Naive B cell (primary cell): ENCODE results near the gene SH3PXD2A. TPM values are rescaled to one million over a fixed set of nuclear protein-coding genes. Genes with fewer than 3 reads are reported as not detected.

Source experiments
- ATAC-seq, 2 donors: fragments of 150-1000 bp; cut with Tn5 transposase; 2 replicates each; pipeline ENCODE4 v1.10.0; 2021; ENCODE audit warnings: low read depth in 2 of 2, mild to moderate bottlenecking in 2 of 2, moderate library complexity in 2 of 2
- DNase-seq: peaks from one replicate; pipeline ENCODE4 v3.0.0; 2022
- H3K27ac Mint-ChIP-seq, 6 donors: one replicate each; pipeline ENCODE4 v1.8.0; 2020 to 2022; ENCODE audit warnings: mild to moderate bottlenecking in 6 of 6, mixed read lengths in 6 of 6, moderate library complexity in 5 of 6, inconsistent platforms in 2 of 6
- H3K27me3 Mint-ChIP-seq, 3 donors: one replicate each; pipeline ENCODE4 v1.8.0; 2021 to 2022; ENCODE audit warnings: mixed read lengths in 3 of 3, mild to moderate bottlenecking in 1 of 3
- H3K36me3 Mint-ChIP-seq, 2 donors: one replicate each; pipeline ENCODE4 v1.8.0; 2020 to 2022; ENCODE audit warnings: mixed read lengths in 2 of 2, inconsistent platforms in 1 of 2, mild to moderate bottlenecking in 1 of 2
- H3K4me1 Mint-ChIP-seq, 3 donors: one replicate each; pipeline ENCODE4 v1.8.0; 2020 to 2022; ENCODE audit warnings: mixed read lengths in 3 of 3, inconsistent platforms in 1 of 3, mild to moderate bottlenecking in 1 of 3, moderate library complexity in 1 of 3
- H3K4me3 Mint-ChIP-seq, 8 donors: one replicate each; pipeline ENCODE4 v1.8.0; 2020 to 2022; ENCODE audit warnings: mild to moderate bottlenecking in 8 of 8, mixed read lengths in 8 of 8, moderate library complexity in 8 of 8, inconsistent platforms in 2 of 8
- H3K9me3 Mint-ChIP-seq, 7 donors: one replicate each; pipeline ENCODE4 v1.8.0; 2020 to 2022; ENCODE audit warnings: mixed read lengths in 7 of 7, mild to moderate bottlenecking in 5 of 7, inconsistent platforms in 2 of 7, moderate library complexity in 1 of 7
- polyA plus RNA-seq, 6 donors: library from polyadenylated mRNA; unstranded; fragments of 300-500 nt; fragmentation: Illumina TruSeq; gene quantifications; one replicate each; pipeline ENCODE4 v1.2.3, GENCODE V29; 2021; ENCODE audit warnings: low read depth in 6 of 6

The SH3PXD2A gene
- polyA plus RNA-seq, 6 donors from 2014 or later: 0.47 to 1.4 (median 0.72) TPM; not detected in 1

GRCh38 chr10:103558911-103559310 lies 296.5 kb downstream of the SH3PXD2A start:
- peaks cover 19 to 50% (median 30%) of the 10 kb centered on the region in 3 donors for H3K27me3 Mint-ChIP-seq
- H3K36me3 Mint-ChIP-seq: no peaks in the 10 kb centered on the region

DNA sequence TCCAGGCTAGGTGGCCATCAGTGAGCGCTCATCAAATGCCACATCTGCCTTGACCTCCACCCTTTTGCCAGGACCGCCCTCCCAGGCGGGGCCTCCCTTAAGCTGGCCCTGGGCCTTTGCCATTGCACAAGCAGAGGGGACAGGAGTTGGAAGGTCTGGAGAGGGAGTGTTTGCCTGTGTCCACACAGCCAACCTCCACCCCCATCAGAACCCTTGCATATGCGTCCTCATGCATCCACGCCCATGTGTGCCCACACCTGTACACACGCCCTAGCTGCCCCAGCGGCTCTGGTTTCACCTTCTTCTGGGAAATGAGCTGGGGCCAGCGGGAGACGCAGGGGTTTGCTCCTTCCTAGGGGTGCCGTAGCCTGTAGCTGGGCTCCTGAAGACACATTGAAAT lies 297.9 kb downstream of the SH3PXD2A start:
- Mint-ChIP-seq H3K27ac (no peak overlapping the region), H3K4me3 (no peak overlapping the region), H3K9me3 (peaks cover 0 to 6% (median 3%) of the 10 kb centered on the region in 7 donors), H3K27me3 (peaks cover 21 to 59% (median 41%) of the 10 kb centered on the region in 3 donors), H3K4me1 (peaks cover 8 to 9% (median 9%) of the 10 kb centered on the region in 3 donors), H3K36me3 (no peaks in the 10 kb centered on the region)
- no peak for DNase-seq
- ATAC-seq: no peak

More at GRCh38 chr10:103558911-103559310, 296.5 kb downstream of the SH3PXD2A start:
- no peak for DNase-seq
- Mint-ChIP-seq H3K4me3 (no peak overlapping the region), H3K27ac (no peak overlapping the region), H3K9me3 (peaks cover 0 to 6% (median 3%) of the 10 kb centered on the region in 7 donors), H3K4me1 (peaks cover 8 to 9% (median 8%) of the 10 kb centered on the region in 3 donors)
- ATAC-seq: no peak

DNA sequence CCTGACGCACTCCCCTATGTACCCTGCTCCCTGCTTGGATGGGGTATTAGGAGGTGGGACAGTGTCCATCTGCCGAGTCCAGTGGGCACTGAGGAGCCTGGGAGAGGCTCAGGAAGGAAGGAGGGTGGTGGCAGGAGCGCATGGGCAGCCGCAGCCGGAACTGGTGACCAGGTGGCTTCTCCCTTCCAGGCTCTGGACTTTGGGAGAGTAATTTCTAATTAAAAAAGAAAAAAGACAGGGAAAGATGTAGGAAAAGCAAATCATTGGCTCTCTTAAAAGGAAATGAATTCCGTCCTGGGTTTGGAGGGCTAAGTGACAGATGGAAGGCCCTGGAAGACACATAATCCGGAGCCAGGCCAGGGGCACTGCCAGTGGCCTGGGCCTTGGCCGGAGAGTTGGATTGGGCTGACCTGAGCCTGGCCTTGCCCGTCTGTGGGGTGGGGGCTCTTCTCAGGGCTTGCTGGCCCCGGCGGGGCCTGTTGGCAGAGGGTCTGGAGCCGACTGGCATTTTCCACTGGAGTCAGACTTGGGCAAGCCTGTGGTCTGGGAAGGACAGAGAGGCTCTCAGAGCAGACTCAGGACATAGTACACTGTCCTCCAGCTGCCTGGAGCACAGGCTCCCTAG lies 298.9 kb downstream of the SH3PXD2A start:
- Mint-ChIP-seq H3K4me3 (peak overlapping the region in 4 of 8 donors; percentile 1 to 61 (median 30)), H3K27me3 (peaks cover 19 to 59% (median 45%) of the 10 kb centered on the region in 3 donors), H3K27ac (no peak overlapping the region), H3K9me3 (peaks cover 0 to 6% (median 3%) of the 10 kb centered on the region in 7 donors), H3K4me1 (peaks cover 8 to 9% (median 9%) of the 10 kb centered on the region in 3 donors), H3K36me3 (no peaks in the 10 kb centered on the region)
- ATAC-seq: no peak
- no peak for DNase-seq

DNA sequence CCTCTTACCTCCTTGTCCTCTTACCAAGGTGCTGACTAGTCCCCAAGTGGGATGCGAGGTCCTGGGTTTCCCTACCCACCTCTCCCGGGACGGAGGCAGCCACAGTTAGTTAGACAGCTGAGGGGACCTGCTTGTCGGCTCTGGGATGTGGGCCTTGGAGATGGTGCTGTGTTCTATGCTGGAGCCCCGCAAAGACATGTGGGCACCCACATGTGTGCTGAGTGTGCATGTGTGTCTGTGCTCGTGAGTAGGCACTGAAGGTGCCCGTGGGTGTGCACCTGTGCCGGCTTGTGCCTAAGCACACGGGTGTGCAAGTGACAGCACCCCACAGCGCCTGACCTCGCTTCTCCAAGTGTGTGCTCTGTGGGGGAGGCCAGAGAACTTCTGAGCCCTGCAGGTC lies 299.7 kb downstream of the SH3PXD2A start:
- no peaks in the 10 kb centered on the region for H3K36me3 Mint-ChIP-seq
- H3K4me1 Mint-ChIP-seq: peaks cover 8 to 9% (median 9%) of the 10 kb centered on the region in 3 donors
- peak overlapping the region in 6 of 8 donors; percentile 24 to 79 (median 52) for H3K4me3 Mint-ChIP-seq
- no peak for DNase-seq
- peaks cover 19 to 58% (median 45%) of the 10 kb centered on the region in 3 donors for H3K27me3 Mint-ChIP-seq
- no peak overlapping the region for H3K27ac Mint-ChIP-seq
- no peak for ATAC-seq
- peaks cover 0 to 6% (median 0%) of the 10 kb centered on the region in 7 donors for H3K9me3 Mint-ChIP-seq

DNA sequence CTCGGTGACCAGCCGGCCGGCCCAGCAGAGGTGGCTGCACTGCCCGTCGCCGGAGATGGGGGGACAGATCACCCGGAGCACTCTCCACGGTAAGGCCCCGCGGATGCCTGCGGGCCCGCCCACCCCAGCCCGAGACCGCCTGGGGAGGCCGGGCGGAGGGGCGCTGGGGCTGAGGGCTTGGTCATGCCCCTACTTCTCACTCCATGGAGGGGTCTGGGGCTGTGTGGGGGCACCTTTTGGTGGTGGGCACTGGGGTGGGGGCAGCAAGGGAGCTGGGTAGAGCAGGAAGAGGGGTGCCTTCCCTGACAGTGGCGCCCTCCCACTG lies 300.1 kb downstream of the SH3PXD2A start:
- H3K9me3 Mint-ChIP-seq: peaks cover 0 to 6% (median 0%) of the 10 kb centered on the region in 7 donors
- no peak overlapping the region for H3K27ac Mint-ChIP-seq
- peaks cover 19 to 58% (median 45%) of the 10 kb centered on the region in 3 donors for H3K27me3 Mint-ChIP-seq
- peaks cover 8 to 9% (median 9%) of the 10 kb centered on the region in 3 donors for H3K4me1 Mint-ChIP-seq
- ATAC-seq (peak in 1 of 2 donors; percentile 23), DNase-seq (no peak)
- H3K4me3 Mint-ChIP-seq: peak overlapping the region in 6 of 8 donors; percentile 24 to 79 (median 52)
- H3K36me3 Mint-ChIP-seq: no peaks in the 10 kb centered on the region

DNA sequence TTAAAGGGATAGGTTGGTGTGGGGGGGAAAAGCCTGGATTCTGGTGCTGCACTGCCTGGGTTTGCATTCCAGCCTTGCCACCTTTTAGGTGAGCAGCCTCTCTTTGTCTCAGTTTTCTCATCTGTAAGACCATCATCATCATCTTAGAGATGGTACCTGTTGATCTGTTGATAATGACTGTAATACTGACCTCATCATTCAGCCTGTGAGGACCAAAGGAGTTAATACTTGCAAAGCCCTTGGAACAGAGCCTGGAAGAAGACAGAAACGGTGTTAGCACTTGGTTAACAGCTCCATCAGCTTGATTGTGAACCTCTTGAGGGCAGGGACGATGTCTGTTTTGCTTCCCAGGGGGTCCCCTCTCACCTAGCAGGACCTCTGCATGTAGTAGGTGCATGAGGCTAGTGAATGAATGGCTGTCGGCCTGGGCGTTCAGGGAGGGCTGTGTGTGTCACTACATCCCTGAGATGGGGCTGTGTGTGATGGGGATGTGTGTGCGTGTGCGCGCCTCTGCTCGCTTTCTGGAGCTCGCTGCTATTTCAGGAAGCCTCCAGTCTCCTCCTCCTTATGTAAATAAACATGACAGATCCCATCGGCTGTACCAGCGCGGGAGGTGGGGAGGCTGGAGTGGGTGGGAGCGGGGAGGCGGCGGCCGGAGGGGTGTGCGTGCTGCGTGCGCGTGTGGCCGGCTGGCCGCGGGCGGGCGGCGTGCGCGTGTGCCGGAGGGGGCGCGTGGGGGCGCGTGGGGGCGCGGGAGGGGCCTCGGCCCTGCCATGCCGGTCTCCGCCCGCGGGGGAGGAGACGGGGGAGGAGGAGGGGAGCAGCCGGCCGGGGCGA lies 300.7 kb downstream of the SH3PXD2A start:
- peak overlapping the region in 7 of 8 donors; percentile 73 to 84 (median 79) for H3K4me3 Mint-ChIP-seq
- H3K27me3 Mint-ChIP-seq: peaks cover 19 to 58% (median 45%) of the 10 kb centered on the region in 3 donors
- peak overlapping the region in 1 of 6 donors; percentile 1 for H3K27ac Mint-ChIP-seq
- DNase-seq (no peak), ATAC-seq (peak; percentile 43 to 55)
- H3K9me3 Mint-ChIP-seq: no peaks in the 10 kb centered on the region
- peaks cover 8 to 9% (median 9%) of the 10 kb centered on the region in 3 donors for H3K4me1 Mint-ChIP-seq
- no peaks in the 10 kb centered on the region for H3K36me3 Mint-ChIP-seq

DNA sequence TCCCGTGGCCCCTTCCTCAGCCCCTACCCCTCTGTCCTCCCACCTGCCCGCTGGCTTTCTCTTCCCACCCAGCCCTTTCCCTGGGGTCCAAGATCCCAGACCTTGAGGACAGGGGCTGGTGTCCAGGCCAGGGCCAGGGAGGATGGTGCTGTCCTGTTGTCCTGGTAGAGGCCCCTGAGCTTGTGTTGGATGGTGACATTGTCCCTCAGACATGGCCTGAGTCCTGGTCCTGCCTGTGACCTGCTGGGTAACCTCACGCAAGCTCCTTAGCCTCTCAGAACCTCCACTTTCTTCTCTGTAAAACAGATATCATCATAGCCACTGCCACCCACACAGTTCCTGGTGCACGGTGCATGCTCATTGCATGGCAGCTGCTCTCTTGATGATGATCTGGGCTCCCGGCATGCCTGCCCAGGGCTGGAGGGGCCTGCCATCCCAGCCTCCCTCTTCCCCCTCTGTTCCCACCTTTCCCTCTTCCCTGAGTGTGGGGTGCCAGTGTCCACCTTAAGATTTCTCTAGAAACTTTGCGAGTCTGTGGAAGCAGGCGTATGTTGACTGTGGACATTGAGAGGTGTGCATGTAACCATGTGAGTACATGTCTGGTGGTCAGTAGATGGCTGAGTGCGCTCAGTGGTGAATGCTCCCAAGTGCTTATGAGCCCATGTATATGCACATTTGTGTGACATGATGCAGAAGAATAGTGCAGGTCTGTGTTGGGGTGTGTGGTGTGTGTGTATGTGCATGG lies 301.5 kb downstream of the SH3PXD2A start:
- ATAC-seq (no peak), DNase-seq (no peak)
- peaks cover 8 to 9% (median 9%) of the 10 kb centered on the region in 3 donors for H3K4me1 Mint-ChIP-seq
- H3K4me3 Mint-ChIP-seq: peak overlapping the region in 3 of 8 donors; percentile 48 to 79 (median 77)
- H3K9me3 Mint-ChIP-seq: no peaks in the 10 kb centered on the region
- peaks cover 19 to 53% (median 41%) of the 10 kb centered on the region in 3 donors for H3K27me3 Mint-ChIP-seq
- H3K27ac Mint-ChIP-seq: peak overlapping the region in 1 of 6 donors; percentile 1
- no peaks in the 10 kb centered on the region for H3K36me3 Mint-ChIP-seq

DNA sequence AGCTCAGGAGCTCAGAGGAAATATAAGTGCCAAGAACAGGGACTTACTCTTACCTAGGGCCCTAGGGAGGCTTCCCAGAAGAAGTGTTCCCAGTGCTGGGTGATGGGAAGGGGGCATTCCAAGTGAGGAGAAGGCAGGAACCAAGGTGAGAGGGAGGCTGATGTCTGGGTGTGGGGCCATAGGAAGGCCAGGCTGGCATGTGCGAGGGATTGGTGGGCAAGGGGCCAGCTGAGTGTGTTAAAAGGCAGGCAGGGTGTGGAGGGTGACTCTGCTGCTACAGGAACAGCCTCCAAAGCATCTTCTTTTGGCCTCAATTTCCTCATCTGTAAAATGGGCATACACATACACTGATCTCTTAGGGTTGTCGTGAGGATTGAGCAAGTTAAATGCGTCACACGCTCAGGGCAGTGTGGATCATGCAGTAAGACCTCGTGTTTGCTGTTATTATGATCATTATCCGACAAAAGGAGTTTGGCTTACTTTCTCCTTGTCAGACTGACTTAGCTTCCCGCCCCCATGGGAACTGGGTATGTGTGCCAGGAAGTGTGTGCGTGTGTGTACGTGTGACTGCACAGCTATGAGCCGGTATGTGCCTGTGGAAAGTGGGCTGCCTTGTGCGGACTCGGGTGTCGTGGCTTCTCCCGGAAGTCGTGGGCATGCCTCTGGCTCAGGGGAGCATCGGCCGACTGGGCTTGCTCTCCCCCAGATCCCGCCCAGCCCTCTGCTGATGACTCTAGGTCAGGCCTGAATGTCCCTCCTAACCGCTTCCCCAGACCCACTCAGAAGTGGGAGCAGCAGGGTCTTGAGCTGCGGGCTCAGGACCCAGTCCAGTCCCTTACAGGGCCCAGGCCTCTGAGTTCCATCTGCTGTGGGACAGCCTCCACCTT lies 302.3 kb downstream of the SH3PXD2A start:
- Mint-ChIP-seq H3K4me1 (peaks cover 5 to 11% (median 9%) of the 10 kb centered on the region in 3 donors), H3K27me3 (peaks cover 15 to 47% (median 33%) of the 10 kb centered on the region in 3 donors), H3K4me3 (peak overlapping the region in 2 of 8 donors; percentile 7 to 58), H3K36me3 (no peaks in the 10 kb centered on the region), H3K27ac (peak overlapping the region in 1 of 6 donors; percentile 87), H3K9me3 (no peaks in the 10 kb centered on the region)
- ATAC-seq (no peak), DNase-seq (no peak)

GRCh38 chr10:103551619-103552602 lies 303.5 kb downstream of the SH3PXD2A start:
- no peaks in the 10 kb centered on the region for H3K36me3 Mint-ChIP-seq
- peaks cover 9 to 12% (median 9%) of the 10 kb centered on the region in 3 donors for H3K4me1 Mint-ChIP-seq
- no peaks in the 10 kb centered on the region for H3K9me3 Mint-ChIP-seq
- peak overlapping the region in 1 of 8 donors; percentile 0 for H3K4me3 Mint-ChIP-seq
- no peak for DNase-seq
- no peak overlapping the region for H3K27ac Mint-ChIP-seq
- ATAC-seq: no peak
- H3K27me3 Mint-ChIP-seq: peaks cover 12 to 39% (median 28%) of the 10 kb centered on the region in 3 donors

DNA sequence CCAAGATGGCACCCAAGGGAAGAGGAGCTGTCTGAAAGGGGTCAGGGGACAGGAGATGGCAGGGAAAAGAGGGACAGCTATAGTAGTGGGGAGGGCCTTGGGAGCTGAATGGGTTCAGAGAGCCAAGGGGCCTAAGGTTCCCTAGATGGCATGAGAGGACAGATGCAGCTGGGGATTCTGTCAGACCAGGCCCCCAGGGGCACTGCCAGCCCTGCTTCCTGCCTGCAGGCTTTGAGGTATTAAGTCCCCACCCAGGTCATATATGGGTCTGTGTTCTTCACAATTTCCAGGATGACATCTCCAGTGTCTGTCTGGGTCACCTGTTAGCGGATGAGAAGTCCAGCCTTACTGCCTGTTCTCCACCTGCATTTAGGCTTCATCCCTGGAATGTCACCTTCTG lies 305.1 kb downstream of the SH3PXD2A start:
- H3K4me1 Mint-ChIP-seq: peaks cover 9 to 12% (median 9%) of the 10 kb centered on the region in 3 donors
- no peak for ATAC-seq
- no peak overlapping the region for H3K4me3 Mint-ChIP-seq
- H3K9me3 Mint-ChIP-seq: no peaks in the 10 kb centered on the region
- peaks cover 5 to 28% (median 25%) of the 10 kb centered on the region in 3 donors for H3K27me3 Mint-ChIP-seq
- peak overlapping the region in 1 of 6 donors; percentile 19 for H3K27ac Mint-ChIP-seq
- no peaks in the 10 kb centered on the region for H3K36me3 Mint-ChIP-seq
- no peak for DNase-seq

DNA sequence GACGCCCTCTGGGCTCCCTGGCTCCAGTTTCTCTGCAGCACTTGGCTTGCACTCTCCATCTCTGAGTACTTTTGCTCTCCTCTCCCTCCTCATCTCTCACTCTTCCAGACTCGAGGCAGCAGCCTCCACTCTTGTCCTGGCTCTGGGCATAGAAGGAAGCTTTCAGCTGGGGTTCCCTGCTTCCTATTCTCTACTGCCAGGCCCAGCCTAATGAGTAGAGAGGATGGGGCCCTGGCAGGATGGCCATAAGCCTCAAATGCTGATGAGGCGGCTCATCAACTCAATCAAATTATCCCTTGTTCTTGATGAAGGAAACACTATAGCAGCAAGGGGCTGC lies 306.1 kb downstream of the SH3PXD2A start:
- peaks cover 5 to 20% (median 18%) of the 10 kb centered on the region in 3 donors for H3K27me3 Mint-ChIP-seq
- H3K4me1 Mint-ChIP-seq: peaks cover 3 to 8% (median 5%) of the 10 kb centered on the region in 3 donors
- H3K27ac Mint-ChIP-seq: peak overlapping the region in 2 of 6 donors; percentile 7 to 87
- DNase-seq (no peak), ATAC-seq (no peak)
- H3K36me3 Mint-ChIP-seq: no peaks in the 10 kb centered on the region
- H3K4me3 Mint-ChIP-seq: no peak overlapping the region
- no peaks in the 10 kb centered on the region for H3K9me3 Mint-ChIP-seq
